A549 (cell line): Measurements from ENCODE around the gene MARCHF10. TPM values are rescaled to one million over a fixed set of nuclear protein-coding genes. Genes with fewer than 3 reads are reported as not detected.

Experiments
- ATAC-seq, 2 experiments: fragments of 200-7000 bp in 1 of 2; fragments of >200 bp in 1 of 2; cut with Nextera tagmentation in 1 of 2; cut with Tn5 transposase in 1 of 2; 3 replicates each; pipeline versions ENCODE4 v1.8.0 to v1.9.1; 2018 to 2020; ENCODE audit warnings: mild to moderate bottlenecking in 1 of 2, moderate library complexity in 1 of 2
- CTCF ChIA-PET: fragments of 300-600 bp; sonication (Branson Sonifier 250); formaldehyde crosslinking; extraction: SDS; loops from one replicate; lab custom pipeline; 2021; ENCODE audit warnings: antibody characterized with exemption, inconsistent platforms; lab: Yijun Ruan, JAX
- POLR2A ChIA-PET: fragments of 350-600 bp; formaldehyde crosslinking; extraction: SDS; loops from one replicate; lab custom pipeline; 2021; ENCODE audit warnings: antibody characterized with exemption, inconsistent platforms; lab: Yijun Ruan, JAX
- DNase-seq, 2 experiments: peaks; one replicate each; pipeline versions ENCODE4 v3.0.0 to v3.0.0-alpha.2; 2011 to 2016; ENCODE audit warnings: low read depth in 1 of 2, low spot score in 1 of 2
- FAIRE-seq: peaks from 2 replicates; lab custom pipeline; 2011; peaks lifted over from hg19 to GRCh38; lab: Jason Lieb, UNC
- H3K27ac ChIP-seq, 2 experiments: fragments of >200 bp; sonication (Bioruptor Twin); formaldehyde crosslinking; 3 replicates each; pipeline ENCODE4 v1.5.1; 2016 to 2017
- H3K4me1 ChIP-seq: fragments of >200 bp; sonication (Bioruptor Twin); formaldehyde crosslinking; 3 replicates; pipeline ENCODE4 v1.6.1; 2016
- H3K4me2 ChIP-seq: fragments of >200 bp; sonication (Bioruptor Twin); formaldehyde crosslinking; 3 replicates; pipeline ENCODE4 v1.6.1; 2016
- H3K4me3 ChIP-seq: fragments of >200 bp; sonication (Bioruptor Twin); formaldehyde crosslinking; 3 replicates; pipeline ENCODE4 v1.5.1; 2016
- H3K9me3 ChIP-seq: fragments of >200 bp; sonication (Bioruptor Twin); formaldehyde crosslinking; 3 replicates; pipeline ENCODE4 v1.6.1; 2016
- BCL3 ChIP-seq: fragments of >200 bp; sonication (Bioruptor Twin); formaldehyde crosslinking; IDR thresholded peaks from 3 replicates; pipeline ENCODE4 v1.6.1; 2016
- CEBPB ChIP-seq, 2 experiments: fragments of >200 bp in 1 of 2; sonication (Bioruptor Twin) in 1 of 2; formaldehyde crosslinking in 1 of 2; IDR thresholded peaks; 2 replicates each; pipeline ENCODE4 v1.6.1; 2012 to 2016
- CTCF ChIP-seq: fragments of >200 bp; sonication (Bioruptor Twin); formaldehyde crosslinking; IDR thresholded peaks from 3 replicates; pipeline ENCODE4 v1.5.1; 2016
- HES2 ChIP-seq: fragments of >200 bp; sonication (Bioruptor Twin); formaldehyde crosslinking; IDR thresholded peaks from 2 replicates; pipeline ENCODE4 v1.6.1; 2016
- MAX ChIP-seq: IDR thresholded peaks from 2 replicates; pipeline ENCODE4 v1.6.1; 2012
- PHF8 ChIP-seq: fragments of 200-600 bp; sonication (generic); IDR thresholded peaks from 2 replicates; pipeline ENCODE4 v1.6.1; 2016; ENCODE audit warnings: low read depth, mild to moderate bottlenecking, antibody characterized with exemption, moderate library complexity, borderline replicate concordance
- POLR2A ChIP-seq: IDR thresholded peaks from 2 replicates; pipeline ENCODE4 v1.6.1; 2012; ENCODE audit warnings: mild to moderate bottlenecking, low read length
- RAD21 ChIP-seq, 2 experiments: fragments of >200 bp in 1 of 2; sonication (Bioruptor Twin) in 1 of 2; formaldehyde crosslinking in 1 of 2; IDR thresholded peaks in 1 of 2; conservative IDR thresholded peaks in 1 of 2; 2 replicates in 1 of 2; 3 replicates in 1 of 2; pipeline ENCODE4 v1.6.1; 2012 to 2018; ENCODE audit warnings: inconsistent platforms in 1 of 2
- RCOR1 ChIP-seq: fragments of 150-350 bp; IDR thresholded peaks from 2 replicates; pipeline ENCODE4 v1.6.1; 2014; ENCODE audit warnings: antibody characterized with exemption, low read length, low read depth
- REST ChIP-seq: fragments of 200-600 bp; sonication (generic); IDR thresholded peaks from 2 replicates; pipeline ENCODE4 v1.6.1; 2016; ENCODE audit warnings: antibody characterized with exemption, mild to moderate bottlenecking, moderate library complexity
- SMC3 ChIP-seq: fragments of >200 bp; sonication (Bioruptor Twin); formaldehyde crosslinking; IDR thresholded peaks from 3 replicates; pipeline ENCODE4 v1.6.1; 2018; ENCODE audit warnings: inconsistent platforms
- ZSCAN20 ChIP-seq: fragments of 250-450 bp; sonication (Bioruptor Pico); IDR thresholded peaks from 2 replicates; pipeline ENCODE4 v1.8.0; 2022; ENCODE audit warnings: mild to moderate bottlenecking, moderate library complexity
- WGBS: methylation state at CpG from one replicate; pipeline ENCODE4 v1.1.6; 2017; ENCODE audit errors: missing lambda C conversion rate; 5-methylcytosine and 5-hydroxymethylcytosine counted together
- polyA plus RNA-seq, 4 experiments: library from polyadenylated mRNA; depleted of rRNA in 3 of 4; stranded (reverse); fragments of >200 nt; fragmentation: RNase III in 1 of 4; extraction: RNeasy Plus Mini Kit Qiagen cat#74134 plus additional on column Dnase treatment in 1 of 4; gene quantifications; 2 replicates in 3 of 4; 3 replicates in 1 of 4; pipeline ENCODE4 v1.2.3, GENCODE V29; 2011 to 2017

MARCHF10 gene
- polyA plus RNA-seq, 2 of the 4 experiments (the other 2 are of a cell fraction), result 0.43 to 0.57 TPM

GRCh38 chr17:62756198-62756597 lies 51.9 kb downstream of the MARCHF10 start:
- TF ChIP-seq PHF8, result no peak
- no peak for TF ChIP-seq CEBPB (IDR thresholded peaks at IDR 0.05)
- no peak overlapping the region for H3K4me3 ChIP-seq
- no peak for FAIRE-seq
- ATAC-seq, result no peak
- no peak overlapping the region for H3K4me2 ChIP-seq
- no peaks in the 10 kb centered on the region for H3K9me3 ChIP-seq
- 88% methylated on average over 4 of the region's 4 CpGs for WGBS
- no peak overlapping the region for H3K27ac ChIP-seq
- ChIA-PET CTCF (interaction anchor here (1.5 to 1.9 kb wide), 2 partner anchors 11 to 13 kb away, joined by 4 read pairs; no protein-coding TSS in a partner anchor), POLR2A (no interaction called here)
- no peaks in the 10 kb centered on the region for H3K4me1 ChIP-seq
- DNase-seq, result no peak

GRCh38 chr17:62755141-62755851 lies 52.8 kb downstream of the MARCHF10 start:
- ATAC-seq, result peak; percentile 38 to 69; a peak in 3 of 6 replicates

GRCh38 chr17:62754631-62755030 lies 53.5 kb downstream of the MARCHF10 start:
- no peak for ATAC-seq
- CTCF ChIA-PET, result interaction anchor here (0.8 to 1.9 kb wide), 7 partner anchors 10 to 59 kb away, joined by 3 to 5 read pairs (median 4); no protein-coding TSS in a partner anchor
- no peak overlapping the region for H3K27ac ChIP-seq
- no peak overlapping the region for H3K4me2 ChIP-seq
- no peak for DNase-seq
- peak; percentile 36 for FAIRE-seq
- 89% methylated on average over 4 of the region's 4 CpGs for WGBS
- POLR2A ChIA-PET, result interaction anchor here (0.7 kb wide), 1 partner anchor 40 kb away, joined by 3 read pairs; no protein-coding TSS in a partner anchor
- no peaks in the 10 kb centered on the region for H3K4me1 ChIP-seq
- H3K9me3 ChIP-seq, result no peaks in the 10 kb centered on the region
- H3K4me3 ChIP-seq, result no peak overlapping the region
- TF ChIP-seq ZSCAN20 (CRISPR knock-in tag), result no peak
- no peak for TF ChIP-seq MAX
- TF ChIP-seq BCL3, result no peak
- TF ChIP-seq HES2, result no peak
- TF ChIP-seq REST, result no peak
- no peak for TF ChIP-seq CTCF

More at GRCh38 chr17:62755141-62755851, 52.8 kb downstream of the MARCHF10 start:
- CTCF ChIA-PET, result interaction anchor here (0.7 to 1.9 kb wide), 8 partner anchors 9 to 65 kb away, joined by 3 to 5 read pairs (median 4); no protein-coding TSS in a partner anchor
- TF ChIP-seq BCL3, result no peak
- no peak for TF ChIP-seq HES2
- no peak for TF ChIP-seq RCOR1
- 0 out of 3 replicates have a peak, but pooled peaks have one; percentile 10 for TF ChIP-seq SMC3
- 0 out of 3 replicates have a peak, but pooled peaks have one; percentile 10 for TF ChIP-seq CTCF
- TF ChIP-seq POLR2A, result no peak
- TF ChIP-seq CEBPB (IDR thresholded peaks at IDR 0.05), result no peak
- TF ChIP-seq RAD21 (conservative IDR thresholded peaks at IDR 0.05 in 1 of 2, IDR thresholded peaks at IDR 0.05 in 1 of 2), result 0 out of 5 replicates have a peak, but pooled peaks of 1 of the 2 experiments have one; percentile 15
- WGBS, result 76% methylated on average over 10 of the region's 10 CpGs
- DNase-seq, result peak in 1 of 2 experiments; percentile 20
- 0 out of 6 replicates have a peak overlapping the region, but pooled peaks of 1 of the 2 experiments have one; percentile 27 for H3K27ac ChIP-seq
- no peaks in the 10 kb centered on the region for H3K4me1 ChIP-seq
- H3K4me2 ChIP-seq, result no peak overlapping the region
- FAIRE-seq, result no peak
- POLR2A ChIA-PET, result interaction anchor here (0.7 kb wide), 1 partner anchor 40 kb away, joined by 3 read pairs; no protein-coding TSS in a partner anchor
- H3K4me3 ChIP-seq, result no peak overlapping the region
- H3K9me3 ChIP-seq, result no peaks in the 10 kb centered on the region
